AG20443 (cell line): ENCODE measurements around the gene PTPN14.
A peak's percentile ranks its signal among the peaks of the same experiment; 100 is the strongest.

Source experiments
- DNase-seq: peaks from one replicate; pipeline ENCODE4 v3.0.0; 2012; ENCODE audit warnings: low spot score, mixed read lengths

PTPN14 gene

GRCh38 chr1:214363386-214363785 is 188.0 kb downstream of the PTPN14 start:
- no peak for DNase-seq

- DNase-seq = no peak
Observed at GRCh38 chr1:214362188-214362882, 189.1 kb downstream of the PTPN14 start.

GRCh38 chr1:214361636-214362035 is 189.8 kb downstream of the PTPN14 start:
- no peak for DNase-seq

- no peak for DNase-seq
Observed at GRCh38 chr1:214360525-214361164, 190.8 kb downstream of the PTPN14 start.

GRCh38 chr1:214360116-214360515 is 191.3 kb downstream of the PTPN14 start:
- no peak for DNase-seq

GRCh38 chr1:214354440-214355148 is 196.8 kb downstream of the PTPN14 start:
- DNase-seq = no peak

- DNase-seq = no peak
Observed at GRCh38 chr1:214352838-214353237, 198.6 kb downstream of the PTPN14 start.

- no peak for DNase-seq
Observed at GRCh38 chr1:214351551-214352277, 199.7 kb downstream of the PTPN14 start.

- DNase-seq = peak; percentile 28
Observed at GRCh38 chr1:214349781-214350180, 201.6 kb downstream of the PTPN14 start.

GRCh38 chr1:214349008-214349407 is 202.4 kb downstream of the PTPN14 start:
- no peak for DNase-seq

GRCh38 chr1:214344897-214345296 is 206.5 kb downstream of the PTPN14 start:
- no peak for DNase-seq

- no peak for DNase-seq
Observed at GRCh38 chr1:214342525-214342924, 208.9 kb downstream of the PTPN14 start.

GRCh38 chr1:214341932-214342331 is 209.5 kb downstream of the PTPN14 start:
- no peak for DNase-seq

GRCh38 chr1:214341459-214341858 is 209.9 kb downstream of the PTPN14 start:
- no peak for DNase-seq

- no peak for DNase-seq
Observed at GRCh38 chr1:214338212-214338611, 213.2 kb downstream of the PTPN14 start.

GRCh38 chr1:214337511-214337910 is 213.9 kb downstream of the PTPN14 start:
- DNase-seq = peak; percentile 77

- no peak for DNase-seq
Observed at GRCh38 chr1:214337015-214337414, 214.4 kb downstream of the PTPN14 start.

GRCh38 chr1:214335567-214335966 is 215.8 kb downstream of the PTPN14 start:
- DNase-seq = no peak

GRCh38 chr1:214332946-214333798 is 218.2 kb downstream of the PTPN14 start:
- DNase-seq = peak; percentile 78

- peak; percentile 76 for DNase-seq
Observed at GRCh38 chr1:214331827-214332423, 219.5 kb downstream of the PTPN14 start.

- DNase-seq = no peak
Observed at GRCh38 chr1:214331180-214331579, 220.2 kb downstream of the PTPN14 start.
